Neural progenitor cell (in vitro differentiated cells): ENCODE results near the gene BRSK2.

Experiments
- CTCF ChIP-seq: fragments of 200-600 bp; sonication (generic); IDR thresholded peaks from 2 replicates; pipeline ENCODE4 v1.5.1; 2017; ENCODE audit warnings: antibody characterized with exemption, mild to moderate bottlenecking
- EZH2 ChIP-seq: fragments of 200-600 bp; sonication (generic); IDR thresholded peaks from 2 replicates; pipeline ENCODE4 v1.6.1; 2017; ENCODE audit warnings: antibody characterized with exemption, mild to moderate bottlenecking, moderate library complexity
- EZH2phosphoT487 ChIP-seq: fragments of 200-600 bp; sonication (generic); IDR thresholded peaks from 2 replicates; pipeline ENCODE4 v1.6.1; 2017; ENCODE audit warnings: antibody characterized with exemption

GRCh38 chr11:1479006-1479677, 89.4 kb downstream of the BRSK2 start:
- no peak for TF ChIP-seq CTCF
- no peak for TF ChIP-seq EZH2
- TF ChIP-seq EZH2phosphoT487 = no peak
